ENCODE results near the gene PAN3.

The PAN3 gene

GRCh38 chr13:28204043-28204442 lies 65.7 kb downstream of the PAN3 start:
- no peak for DNase-seq
- intact Hi-C loops (cut with DNase I) = no loop called here

GRCh38 chr13:28204690-28205443 lies 66.5 kb downstream of the PAN3 start:
- no peak for DNase-seq
- intact Hi-C loops (cut with DNase I) = no loop called here

GRCh38 chr13:28218679-28219078 lies 80.3 kb downstream of the PAN3 start:
- DNase-seq = no peak
- intact Hi-C loops (cut with DNase I) = no loop called here

GRCh38 chr13:28219408-28220099 lies 81.2 kb downstream of the PAN3 start:
- intact Hi-C loops (cut with DNase I) = no loop called here

GRCh38 chr13:28220166-28220565 lies 81.8 kb downstream of the PAN3 start:
- intact Hi-C loops (cut with DNase I) = no loop called here
- no peak for DNase-seq

More at GRCh38 chr13:28219408-28220099, 81.2 kb downstream of the PAN3 start:
- DNase-seq = no peak

GRCh38 chr13:28229522-28230411 lies 91.4 kb downstream of the PAN3 start:
- no peak for DNase-seq
- intact Hi-C loops (cut with DNase I) = no loop called here

- intact Hi-C loops (cut with DNase I) = no loop called here
These were observed 93.3 kb downstream of the PAN3 start for GRCh38 chr13:28231642-28232041.

GRCh38 chr13:28237944-28238343 lies 99.6 kb downstream of the PAN3 start:
- intact Hi-C loops (cut with DNase I) = no loop called here
- DNase-seq = no peak

More at GRCh38 chr13:28231642-28232041, 93.3 kb downstream of the PAN3 start:
- no peak for DNase-seq

GRCh38 chr13:28239374-28239773 lies 101.0 kb downstream of the PAN3 start:
- no peak for DNase-seq
- intact Hi-C loops (cut with DNase I) = no loop called here

GRCh38 chr13:28245465-28245864 lies 107.1 kb downstream of the PAN3 start:
- intact Hi-C loops (cut with DNase I) = no loop called here
- no peak for DNase-seq

GRCh38 chr13:28246891-28247290 lies 108.5 kb downstream of the PAN3 start:
- intact Hi-C loops (cut with DNase I) = no loop called here
- no peak for DNase-seq

GRCh38 chr13:28248080-28248479 lies 109.7 kb downstream of the PAN3 start:
- DNase-seq = no peak
- intact Hi-C loops (cut with DNase I) = no loop called here

GRCh38 chr13:28250542-28250941 lies 112.2 kb downstream of the PAN3 start:
- intact Hi-C loops (cut with DNase I) = no loop called here
- DNase-seq = no peak

GRCh38 chr13:28251466-28251865 lies 113.1 kb downstream of the PAN3 start:
- no peak for DNase-seq
- intact Hi-C loops (cut with DNase I) = no loop called here

GRCh38 chr13:28252547-28252946 lies 114.2 kb downstream of the PAN3 start:
- DNase-seq = no peak
- intact Hi-C loops (cut with DNase I) = no loop called here

GRCh38 chr13:28257305-28257704 lies 119.0 kb downstream of the PAN3 start:
- intact Hi-C loops (cut with DNase I) = no loop called here
- DNase-seq = no peak

- no peak for DNase-seq
- intact Hi-C loops (cut with DNase I) = no loop called here
These were observed 120.1 kb downstream of the PAN3 start for GRCh38 chr13:28258417-28258816.

GRCh38 chr13:28267497-28267896 lies 129.2 kb downstream of the PAN3 start:
- no peak for DNase-seq
- intact Hi-C loops (cut with DNase I) = no loop called here

GRCh38 chr13:28268800-28269223 lies 130.5 kb downstream of the PAN3 start:
- DNase-seq = no peak
- intact Hi-C loops (cut with DNase I) = no loop called here

- intact Hi-C loops (cut with DNase I) = no loop called here
- no peak for DNase-seq
These were observed 132.9 kb downstream of the PAN3 start for GRCh38 chr13:28271056-28271840.
